HG03354 (cell line): ENCODE results near the gene LMTK2.
"Not testable (repeated sequence)": the region's sequence is repeated elsewhere in the genome, so short reads cannot be mapped to it uniquely, and the experiment has no call there.

Experiments
- ATAC-seq: cut with Tn5 transposase; IDR thresholded peaks from one replicate; pipeline ENCODE4 v1.9.1; 2021; ENCODE audit warnings: mild to moderate bottlenecking; ENCODE audit not compliant: unreplicated experiment, poor library complexity, severe bottlenecking

Gene LMTK2

DNA sequence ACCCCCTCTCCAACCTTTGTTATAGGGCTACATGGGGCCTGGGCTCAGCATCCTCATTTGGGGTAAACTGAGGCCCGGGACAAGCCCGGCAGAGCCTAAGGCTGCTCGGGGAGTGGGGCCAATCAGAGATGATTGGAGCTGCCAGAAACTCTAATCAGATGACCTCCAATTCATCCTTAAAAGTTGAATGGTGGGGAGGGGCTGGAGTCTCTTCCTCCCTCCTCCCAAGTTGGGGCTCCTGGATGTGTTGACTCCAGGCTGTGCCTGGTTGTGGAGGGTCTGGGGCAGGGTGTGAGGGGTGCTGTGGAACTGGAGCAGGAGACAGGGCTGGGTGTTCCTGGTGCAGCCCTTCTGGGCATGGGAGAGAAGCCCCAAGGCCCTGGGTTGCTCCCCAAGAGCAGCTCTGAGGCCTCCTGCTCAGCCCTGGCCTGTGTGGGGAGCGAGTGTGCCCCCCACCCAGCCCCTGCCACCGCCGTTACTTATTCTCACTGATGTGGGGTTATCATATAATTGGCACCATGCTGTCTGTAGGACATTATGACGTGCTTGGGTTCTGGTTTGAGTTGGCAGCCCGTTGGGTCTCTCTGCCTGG lies 106.7 kb downstream of the LMTK2 start:
- ATAC-seq = no peak

GRCh38 chr7:98213888-98214810 lies 107.5 kb downstream of the LMTK2 start:
- no peak for ATAC-seq

GRCh38 chr7:98214811-98215321 lies 108.2 kb downstream of the LMTK2 start:
- no peak for ATAC-seq

- no peak for ATAC-seq
Observed at GRCh38 chr7:98215561-98216495, 109.2 kb downstream of the LMTK2 start.

DNA sequence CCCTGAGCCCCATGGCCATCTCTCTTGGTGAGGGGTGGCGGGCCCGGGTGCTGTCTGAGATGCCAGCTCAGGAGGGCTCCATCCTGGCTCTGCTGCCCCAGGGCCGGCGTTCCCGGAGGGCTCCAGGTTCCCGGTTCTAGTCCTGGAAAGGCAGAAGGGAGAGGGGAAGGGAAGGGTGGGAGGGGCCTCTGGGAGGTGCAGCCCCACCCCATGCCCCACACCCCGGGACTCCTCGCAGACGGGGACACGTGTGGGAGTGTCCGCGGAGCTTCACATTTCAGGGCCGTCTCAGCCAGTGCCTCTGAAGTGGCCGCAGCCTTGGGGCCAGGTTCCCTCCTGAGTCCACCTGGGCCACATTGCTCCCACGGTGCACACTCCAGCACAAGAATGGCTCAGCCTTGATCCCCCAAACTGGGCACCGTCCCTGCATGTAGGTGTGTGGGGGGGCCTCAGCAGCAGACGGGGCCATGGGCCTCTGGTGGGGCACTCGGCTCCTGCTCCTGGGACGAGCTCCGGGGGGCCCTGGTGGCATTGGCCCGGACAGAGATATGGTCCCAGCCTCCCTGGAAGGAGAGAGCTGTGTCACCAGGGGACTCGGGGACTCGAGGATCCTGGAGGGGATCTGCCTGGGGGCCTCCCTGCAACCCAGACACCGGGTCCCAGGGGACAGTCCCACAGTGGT lies 110.4 kb downstream of the LMTK2 start:
- ATAC-seq = no peak

GRCh38 chr7:98217623-98218582 lies 111.2 kb downstream of the LMTK2 start:
- no peak for ATAC-seq

GRCh38 chr7:98219382-98219781 lies 112.7 kb downstream of the LMTK2 start:
- not testable (repeated sequence) for ATAC-seq

DNA sequence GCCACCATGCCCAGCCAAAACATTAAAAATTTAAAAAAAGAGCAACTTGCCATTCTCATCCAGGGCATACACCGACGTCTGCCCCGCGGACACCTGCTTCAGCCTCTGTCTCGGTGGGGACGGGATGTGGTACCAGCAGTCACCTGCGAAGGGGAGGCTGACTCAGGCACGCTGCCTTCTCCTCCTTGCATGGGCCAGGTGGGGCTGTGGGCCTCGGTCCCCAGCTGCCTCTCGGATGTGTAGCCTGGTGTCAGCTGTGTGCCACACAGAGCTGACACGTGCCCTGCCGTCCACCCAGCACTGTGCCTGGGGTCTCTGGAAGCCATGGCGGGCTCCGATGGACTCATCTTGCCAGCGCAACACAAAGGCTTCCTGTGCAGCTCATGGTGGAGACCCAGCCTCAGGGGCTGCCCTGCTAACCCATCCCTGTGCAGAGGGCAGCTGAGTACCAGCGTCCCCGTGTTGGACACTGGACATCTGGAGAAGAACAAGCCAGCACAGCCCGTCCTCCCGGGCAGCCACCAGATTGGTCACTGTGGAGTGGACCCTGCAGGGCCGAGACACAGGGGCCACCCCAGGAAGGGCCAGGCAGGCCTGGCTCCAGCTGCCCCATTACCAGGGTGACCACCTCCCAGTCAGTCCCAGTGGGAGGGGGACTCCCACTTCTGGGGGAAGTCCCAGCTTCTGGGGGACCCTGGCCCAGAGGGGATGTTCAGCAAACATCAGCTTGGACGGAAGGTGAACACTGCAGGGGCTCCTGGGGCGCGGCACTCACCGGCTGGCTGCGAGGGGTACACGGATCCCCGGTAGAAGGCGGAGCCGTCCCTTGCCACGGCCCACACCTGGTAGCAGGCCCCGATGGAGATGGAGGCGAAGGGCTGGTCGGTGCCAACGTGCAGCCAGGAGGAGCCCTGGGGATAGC lies 115.2 kb downstream of the LMTK2 start:
- no peak for ATAC-seq

- ATAC-seq = no peak
Observed at GRCh38 chr7:98222533-98223195, 116.0 kb downstream of the LMTK2 start.

- no peak for ATAC-seq
Observed at GRCh38 chr7:98223351-98223897, 116.8 kb downstream of the LMTK2 start.

GRCh38 chr7:98223898-98224700 lies 117.4 kb downstream of the LMTK2 start:
- no peak for ATAC-seq

DNA sequence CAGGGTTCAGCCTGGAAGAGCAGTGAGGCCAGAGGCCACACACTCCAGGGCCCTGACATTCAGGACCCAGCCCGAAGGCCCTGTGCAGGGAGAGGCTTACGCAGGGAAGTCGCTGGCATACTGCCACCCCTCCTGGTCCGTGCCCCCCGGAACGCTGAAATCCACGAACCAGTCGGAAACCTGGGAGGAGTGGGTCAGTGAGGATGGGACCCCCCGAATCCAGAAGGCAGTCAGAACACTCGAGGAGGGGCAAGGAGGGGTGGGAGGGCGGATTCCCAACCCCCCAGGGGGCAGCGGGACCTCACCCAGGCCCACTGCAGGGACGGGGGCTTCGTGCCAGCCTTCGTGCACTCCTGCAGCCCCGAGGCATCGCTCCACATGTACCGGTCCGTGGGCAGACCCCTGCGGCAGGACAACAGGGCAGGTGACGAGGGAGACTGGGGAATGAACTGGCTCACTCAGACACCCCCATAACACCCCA lies 118.1 kb downstream of the LMTK2 start:
- no peak for ATAC-seq

DNA sequence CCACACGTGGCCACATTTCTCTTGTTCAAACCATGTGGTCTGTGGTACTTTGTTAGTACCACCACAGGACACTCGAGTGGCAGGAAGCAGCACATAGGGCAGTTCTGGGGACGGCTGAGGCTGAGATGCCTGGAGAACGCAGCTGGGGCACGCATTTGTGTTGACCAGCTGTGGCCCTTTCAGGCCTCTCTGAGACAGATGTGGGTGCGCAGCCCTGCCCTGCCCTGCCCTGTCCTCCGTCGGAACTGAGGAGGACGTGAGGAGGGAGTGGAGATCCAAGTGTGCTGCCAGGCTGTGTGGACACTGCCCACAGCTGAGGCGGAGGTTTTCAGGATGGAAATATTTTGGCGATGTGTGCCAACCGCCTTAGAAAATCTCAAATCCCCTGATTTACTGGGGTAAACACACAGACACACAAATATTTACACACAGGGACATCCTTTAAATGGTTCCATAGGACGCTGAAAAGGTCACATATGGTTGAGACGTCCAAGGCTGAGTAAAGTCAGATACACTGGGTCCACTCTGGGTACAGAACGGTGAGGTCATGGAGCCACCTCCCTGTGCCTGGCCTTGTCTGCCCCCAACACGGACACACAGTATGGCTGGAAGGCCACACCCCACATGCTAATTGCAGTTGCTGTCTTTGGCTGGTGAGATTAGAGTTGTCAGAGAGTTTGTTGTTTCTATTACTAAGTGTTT lies 119.4 kb downstream of the LMTK2 start:
- ATAC-seq = no peak

GRCh38 chr7:98227939-98228338 lies 121.3 kb downstream of the LMTK2 start:
- ATAC-seq = no peak

DNA sequence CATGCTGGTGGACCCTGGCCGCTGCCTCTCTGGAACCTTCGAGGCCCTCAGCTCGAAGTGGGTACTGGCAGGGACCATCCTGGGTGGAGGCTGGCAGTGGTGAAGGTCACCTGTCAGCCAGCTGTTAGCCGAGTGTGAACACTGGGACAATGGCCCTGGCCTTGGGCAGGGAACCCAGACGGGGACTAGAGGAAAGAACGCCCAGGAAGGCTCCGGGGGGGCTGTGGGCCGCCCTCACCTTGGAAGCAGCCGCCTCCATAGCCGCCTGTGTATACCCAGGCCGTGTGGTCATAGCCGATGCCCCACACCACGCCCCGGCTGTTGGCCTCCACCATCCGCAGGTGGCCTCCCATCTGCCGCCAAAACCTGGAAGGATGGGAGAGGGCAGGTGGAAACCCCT lies 122.1 kb downstream of the LMTK2 start:
- no peak for ATAC-seq
